Measurements from ENCODE around the gene ATP8B4. TPM values are rescaled to one million over a fixed set of nuclear protein-coding genes. Genes with fewer than 3 reads are reported as not detected.

The ATP8B4 gene
- total RNA-seq, 2 experiments from 2014 or later, result 0.31 TPM; not detected in 1

- intact Hi-C loops (cut with DNase I, micrococcal nuclease), result no loop called here
- no peak overlapping the region for H3K27ac ChIP-seq (ENCODE audit: low read depth in 1 of 2, low read length in 2 of 2)
- H3K36me3 Mint-ChIP-seq (ENCODE audit: low read depth), result no peaks in the 10 kb centered on the region
- no peaks in the 10 kb centered on the region for H3K9me3 Mint-ChIP-seq
- H3K27me3 ChIP-seq (ENCODE audit: control insufficient read depth in 1 of 2, insufficient read depth in 2 of 2, low read length in 2 of 2), result no peaks in the 10 kb centered on the region
- no peak for TF ChIP-seq CTCF (IDR thresholded peaks at IDR 0.05)
- POLR2A ChIA-PET, result no interaction called here
- H3K4me3 ChIP-seq (ENCODE audit: low read length), result no peak overlapping the region
- no peaks in the 10 kb centered on the region for H3K27me3 Mint-ChIP-seq
- no peaks in the 10 kb centered on the region for H3K4me1 Mint-ChIP-seq (ENCODE audit: low read depth)
- no peak overlapping the region for H3K4me3 Mint-ChIP-seq
- ATAC-seq (ENCODE audit: poor library complexity) (no peak), DNase-seq (no peak)
- H3K4me1 ChIP-seq (ENCODE audit: insufficient read depth, low read length), result no peaks in the 10 kb centered on the region
- no peaks in the 10 kb centered on the region for H3K9me3 ChIP-seq (ENCODE audit: control insufficient read depth in 1 of 2, insufficient read depth in 1 of 2, low read length in 2 of 2)
- no peaks in the 10 kb centered on the region for H3K36me3 ChIP-seq (ENCODE audit: insufficient read depth, low read length)
- CTCF ChIA-PET, result interaction anchor here (0.9 kb wide), 1 partner anchor 10 kb away, joined by 3 read pairs; no protein-coding TSS in a partner anchor
- no peak overlapping the region for H3K27ac Mint-ChIP-seq
Observed at GRCh38 chr15:50024281-50024680, 94.8 kb downstream of the ATP8B4 start.

- Histone ChIP-seq H3K9me3 (ENCODE audit: control insufficient read depth in 1 of 2, insufficient read depth in 1 of 2, low read length in 2 of 2) (no peaks in the 10 kb centered on the region), H3K36me3 (ENCODE audit: insufficient read depth, low read length) (no peaks in the 10 kb centered on the region), H3K4me3 (ENCODE audit: low read length) (no peak overlapping the region), H3K27ac (ENCODE audit: low read depth in 1 of 2, low read length in 2 of 2) (no peak overlapping the region), H3K27me3 (ENCODE audit: control insufficient read depth in 1 of 2, insufficient read depth in 2 of 2, low read length in 2 of 2) (no peaks in the 10 kb centered on the region), H3K4me1 (ENCODE audit: insufficient read depth, low read length) (no peaks in the 10 kb centered on the region)
- H3K36me3 Mint-ChIP-seq (ENCODE audit: low read depth), result no peaks in the 10 kb centered on the region
- no peaks in the 10 kb centered on the region for H3K27me3 Mint-ChIP-seq
- ChIA-PET POLR2A (no interaction called here), CTCF (no interaction called here)
- H3K4me3 Mint-ChIP-seq, result no peak overlapping the region
- intact Hi-C loops (cut with DNase I, micrococcal nuclease), result no loop called here
- no peak overlapping the region for H3K27ac Mint-ChIP-seq
- no peaks in the 10 kb centered on the region for H3K4me1 Mint-ChIP-seq (ENCODE audit: low read depth)
- ATAC-seq (ENCODE audit: poor library complexity) (no peak), DNase-seq (no peak)
- H3K9me3 Mint-ChIP-seq, result no peaks in the 10 kb centered on the region
- TF ChIP-seq CTCF (IDR thresholded peaks at IDR 0.05), result no peak
Observed at GRCh38 chr15:50018491-50018890, 100.5 kb downstream of the ATP8B4 start.

- Mint-ChIP-seq H3K4me3 (no peak overlapping the region), H3K9me3 (no peaks in the 10 kb centered on the region), H3K27ac (no peak overlapping the region), H3K4me1 (ENCODE audit: low read depth) (no peaks in the 10 kb centered on the region), H3K27me3 (peaks cover under 1% of the 10 kb centered on the region), H3K36me3 (ENCODE audit: low read depth) (no peaks in the 10 kb centered on the region)
- H3K4me1 ChIP-seq (ENCODE audit: insufficient read depth, low read length), result no peaks in the 10 kb centered on the region
- ChIA-PET CTCF (no interaction called here), POLR2A (no interaction called here)
- H3K36me3 ChIP-seq (ENCODE audit: insufficient read depth, low read length), result no peaks in the 10 kb centered on the region
- intact Hi-C loops (cut with DNase I, micrococcal nuclease), result no loop called here
- H3K9me3 ChIP-seq (ENCODE audit: control insufficient read depth in 1 of 2, insufficient read depth in 1 of 2, low read length in 2 of 2), result no peaks in the 10 kb centered on the region
- no peaks in the 10 kb centered on the region for H3K27me3 ChIP-seq (ENCODE audit: control insufficient read depth in 1 of 2, insufficient read depth in 2 of 2, low read length in 2 of 2)
- H3K27ac ChIP-seq (ENCODE audit: low read depth in 1 of 2, low read length in 2 of 2), result no peak overlapping the region
- no peak for ATAC-seq (ENCODE audit: poor library complexity)
- H3K4me3 ChIP-seq (ENCODE audit: low read length), result no peak overlapping the region
- TF ChIP-seq CTCF (IDR thresholded peaks at IDR 0.05), result no peak
- no peak for DNase-seq
Observed at GRCh38 chr15:50017522-50017921, 101.5 kb downstream of the ATP8B4 start.

Data from CD4-positive, alpha-beta T cell (primary cell).